H1 (cell line): ENCODE results near the gene MTHFS. TPM values are rescaled to one million over a fixed set of nuclear protein-coding genes. Genes with fewer than 3 reads are reported as not detected.

Experiments used
- CTCF ChIA-PET: fragments of 300-600 bp; sonication (Branson Sonifier 250); formaldehyde crosslinking; loops from one replicate; lab custom pipeline; 2021; ENCODE audit not compliant: partially characterized antibody; lab: Charles Lee
- POLR2A ChIA-PET: fragments of 300-600 bp; sonication (Branson Sonifier 250); formaldehyde crosslinking; loops from one replicate; lab custom pipeline; 2021; ENCODE audit warnings: inconsistent platforms; ENCODE audit not compliant: partially characterized antibody; lab: Charles Lee
- DNase-seq, 2 experiments: peaks; one replicate each; pipeline versions ENCODE4 v3.0.0 to v3.0.0-alpha.2; 2010 to 2022; ENCODE audit warnings: low spot score in 2 of 2, low read depth in 1 of 2, mixed read lengths in 1 of 2
- FAIRE-seq: peaks from 2 replicates; lab custom pipeline; 2011; peaks lifted over from hg19 to GRCh38; lab: Jason Lieb, UNC
- H2AFZ ChIP-seq: 2 replicates; pipeline ENCODE4 v1.8.1; 2012; ENCODE audit warnings: low read length, inconsistent platforms
- H2AK5ac ChIP-seq: 2 replicates; pipeline ENCODE4 v1.6.1; 2013; ENCODE audit warnings: low read depth, low read length
- H2BK120ac ChIP-seq: replicated peaks from 2 replicates; pipeline ENCODE3; 2013; ENCODE audit warnings: low read depth, low read length, inconsistent platforms
- H2BK12ac ChIP-seq: 2 replicates; pipeline ENCODE4 v1.6.1; 2013; ENCODE audit warnings: low read depth, low read length
- H2BK15ac ChIP-seq: 2 replicates; pipeline ENCODE4 v1.6.1; 2013; ENCODE audit warnings: low read length
- H2BK20ac ChIP-seq: 2 replicates; pipeline ENCODE4 v1.6.1; 2013; ENCODE audit warnings: low read length
- H2BK5ac ChIP-seq: 2 replicates; pipeline ENCODE4 v1.6.1; 2013; ENCODE audit warnings: low read depth, low read length
- H3K14ac ChIP-seq: 2 replicates; pipeline ENCODE4 v1.6.1; 2013; ENCODE audit warnings: inconsistent platforms; ENCODE audit not compliant: insufficient read length
- H3K18ac ChIP-seq: 2 replicates; pipeline ENCODE4 v1.6.1; 2013; ENCODE audit warnings: low read length; ENCODE audit errors: extremely low read depth
- H3K23ac ChIP-seq: 2 replicates; pipeline ENCODE4 v1.6.1; 2013; ENCODE audit warnings: inconsistent platforms; ENCODE audit not compliant: insufficient read length
- H3K23me2 ChIP-seq: 2 replicates; pipeline ENCODE4 v1.6.1; 2013; ENCODE audit warnings: low read depth, low read length
- H3K27ac ChIP-seq: 2 replicates; pipeline ENCODE4 v1.6.1; 2011; ENCODE audit warnings: low read depth, low read length, inconsistent platforms
- H3K27me3 ChIP-seq, 4 experiments: replicated peaks in 1 of 4; 1 replicate in 1 of 4; 2 replicates in 3 of 4; pipeline versions ENCODE4 v1.6.1 to v1.8.1; 2011 to 2013; ENCODE audit warnings: low read length in 3 of 4, mild to moderate bottlenecking in 3 of 4, inconsistent platforms in 2 of 4, mixed read lengths in 2 of 4, moderate library complexity in 1 of 4; ENCODE audit not compliant: control insufficient read depth in 3 of 4, insufficient read depth in 3 of 4; ENCODE audit errors: extremely low read depth in 1 of 4
- H3K36me3 ChIP-seq, 4 experiments: 2 replicates each; pipeline versions ENCODE4 v1.6.1 to v1.8.1; 2011 to 2013; ENCODE audit warnings: mild to moderate bottlenecking in 4 of 4, low read length in 3 of 4, moderate library complexity in 2 of 4, control low read depth in 1 of 4, inconsistent platforms in 1 of 4; ENCODE audit not compliant: insufficient read depth in 4 of 4, control insufficient read depth in 2 of 4
- H3K4ac ChIP-seq: replicated peaks from 2 replicates; pipeline ENCODE3; 2013; ENCODE audit warnings: low read length, low read depth, mixed read lengths, inconsistent platforms; ENCODE audit not compliant: insufficient read length
- H3K4me1 ChIP-seq, 4 experiments: replicated peaks in 1 of 4; 1 replicate in 1 of 4; 2 replicates in 3 of 4; pipeline versions ENCODE4 v1.6.1 to v1.8.1; 2011 to 2013; ENCODE audit warnings: low read length in 3 of 4, inconsistent platforms in 2 of 4, mixed read lengths in 1 of 4; ENCODE audit not compliant: insufficient read depth in 4 of 4, control insufficient read depth in 3 of 4
- H3K4me2 ChIP-seq, 2 experiments: 2 replicates each; pipeline versions ENCODE4 v1.6.1 to v1.8.1; 2011 to 2013; ENCODE audit warnings: low read depth in 2 of 2, low read length in 2 of 2, control low read depth in 1 of 2, inconsistent platforms in 1 of 2, mild to moderate bottlenecking in 1 of 2; ENCODE audit not compliant: insufficient read depth in 1 of 2
- H3K4me3 ChIP-seq, 4 experiments: fragments of 200-600, 300-600 bp in 1 of 4; sonication (generic), shearing (Covaris generic), sonication (Bioruptor Twin) in 1 of 4; 2 replicates each; pipeline versions ENCODE4 v1.5.1 to v1.8.1; 2011 to 2016; ENCODE audit warnings: low read length in 4 of 4, low read depth in 3 of 4, control low read depth in 2 of 4, inconsistent platforms in 2 of 4, mild to moderate bottlenecking in 2 of 4, mixed read lengths in 1 of 4, moderate library complexity in 1 of 4; ENCODE audit not compliant: insufficient read depth in 2 of 4; ENCODE audit errors: extremely low read depth in 1 of 4
- H3K56ac ChIP-seq: replicated peaks from 2 replicates; pipeline ENCODE3; 2013; ENCODE audit warnings: low read depth, mild to moderate bottlenecking, mixed read lengths, low read length, inconsistent platforms; ENCODE audit not compliant: insufficient read length
- H3K79me1 ChIP-seq: 2 replicates; pipeline ENCODE4 v1.6.1; 2013; ENCODE audit warnings: low read depth, low read length, control low read depth
- H3K79me2 ChIP-seq, 2 experiments: 2 replicates each; pipeline versions ENCODE4 v1.6.1 to v1.8.1; 2012 to 2013; ENCODE audit warnings: low read length in 2 of 2, mild to moderate bottlenecking in 2 of 2, inconsistent platforms in 1 of 2; ENCODE audit not compliant: insufficient read depth in 2 of 2, control insufficient read depth in 1 of 2
- H3K9ac ChIP-seq, 4 experiments: replicated peaks in 1 of 4; 1 replicate in 1 of 4; 2 replicates in 3 of 4; pipeline versions ENCODE4 v1.6.1 to v1.8.1; 2011 to 2013; ENCODE audit warnings: low read depth in 3 of 4, low read length in 3 of 4, control low read depth in 2 of 4, mild to moderate bottlenecking in 2 of 4, moderate library complexity in 2 of 4, inconsistent platforms in 1 of 4; ENCODE audit errors: extremely low read depth in 1 of 4
- H3K9me3 ChIP-seq, 2 experiments: 2 replicates each; pipeline versions ENCODE4 v1.6.1 to v1.8.1; 2012 to 2013; ENCODE audit warnings: mild to moderate bottlenecking in 2 of 2, moderate library complexity in 2 of 2, control low read depth in 1 of 2, inconsistent platforms in 1 of 2, low read depth in 1 of 2, low read length in 1 of 2, mixed read lengths in 1 of 2; ENCODE audit not compliant: insufficient read depth in 2 of 2
- H4K20me1 ChIP-seq, 2 experiments: replicated peaks in 1 of 2; 2 replicates each; pipeline versions ENCODE3 to v1.8.1; 2011 to 2013; ENCODE audit warnings: inconsistent platforms in 2 of 2, low read length in 2 of 2, mild to moderate bottlenecking in 1 of 2; ENCODE audit not compliant: insufficient read depth in 2 of 2, control insufficient read depth in 1 of 2
- H4K5ac ChIP-seq: 2 replicates; pipeline ENCODE4 v1.6.1; 2013; ENCODE audit warnings: low read length, low read depth, mixed read lengths, inconsistent platforms; ENCODE audit not compliant: insufficient read length
- H4K8ac ChIP-seq: 2 replicates; pipeline ENCODE4 v1.8.0; 2013; ENCODE audit warnings: mild to moderate bottlenecking, moderate library complexity, low read length, inconsistent platforms; ENCODE audit not compliant: insufficient read depth; ENCODE audit errors: extremely low read depth
- H4K91ac ChIP-seq: replicated peaks from 2 replicates; pipeline ENCODE3; 2013; ENCODE audit warnings: low read length, mixed read lengths, inconsistent platforms; ENCODE audit not compliant: insufficient read length
- CEBPB ChIP-seq: IDR thresholded peaks from 2 replicates; pipeline ENCODE4 v1.6.1; 2012; ENCODE audit warnings: low read depth, low read length
- EZH2 ChIP-seq: fragments of 200-600 bp; sonication (generic); IDR thresholded peaks from 2 replicates; pipeline ENCODE4 v1.7.1; 2012; ENCODE audit warnings: low read depth, mild to moderate bottlenecking, moderate library complexity, low read length, inconsistent platforms; ENCODE audit not compliant: severe bottlenecking
- GTF2F1 ChIP-seq: IDR thresholded peaks from 2 replicates; pipeline ENCODE4 v1.6.1; 2012; ENCODE audit warnings: low read depth, low read length, improper control_type of control experiment, borderline replicate concordance
- HDAC6 ChIP-seq: IDR thresholded peaks from one replicate; pipeline ENCODE4 v1.7.1; 2012; ENCODE audit warnings: low read depth, mild to moderate bottlenecking, inconsistent platforms, low read length, moderate library complexity
- JUND ChIP-seq: IDR thresholded peaks from 2 replicates; pipeline ENCODE4 v1.6.1; 2011; ENCODE audit warnings: mild to moderate bottlenecking, improper control_type of control experiment, low read length
- KDM5A ChIP-seq: fragments of 200-600 bp; IDR thresholded peaks from 2 replicates; pipeline ENCODE4 v1.7.1; 2012; ENCODE audit warnings: mild to moderate bottlenecking, low read length, inconsistent platforms, mixed read lengths
- PHF8 ChIP-seq: fragments of 200-600 bp; sonication (generic); conservative IDR thresholded peaks from 2 replicates; pipeline ENCODE4 v1.7.1; 2012; ENCODE audit warnings: low read depth, mild to moderate bottlenecking, inconsistent platforms, low read length, moderate library complexity
- POLR2A ChIP-seq, 2 experiments: IDR thresholded peaks; 1 replicate in 1 of 2; 2 replicates in 1 of 2; pipeline ENCODE4 v1.6.1; 2011; ENCODE audit warnings: low read depth in 2 of 2, low read length in 2 of 2, mild to moderate bottlenecking in 2 of 2; ENCODE audit errors: control extremely low read depth in 1 of 2
- RAD21 ChIP-seq, 2 experiments: IDR thresholded peaks in 1 of 2; conservative IDR thresholded peaks in 1 of 2; 2 replicates each; pipeline ENCODE4 v1.6.1; 2011; ENCODE audit warnings: low read depth in 2 of 2, low read length in 2 of 2, improper control_type of control experiment in 1 of 2, inconsistent platforms in 1 of 2, mild to moderate bottlenecking in 1 of 2, moderate library complexity in 1 of 2
- RBBP5 ChIP-seq: IDR thresholded peaks from 2 replicates; pipeline ENCODE4 v1.7.1; 2012; ENCODE audit warnings: low read depth, mild to moderate bottlenecking, inconsistent platforms, low read length, moderate library complexity, borderline replicate concordance
- RXRA ChIP-seq: IDR thresholded peaks from 2 replicates; pipeline ENCODE4 v1.6.1; 2011; ENCODE audit warnings: low read depth, mild to moderate bottlenecking, low read length, moderate library complexity; ENCODE audit not compliant: insufficient read depth
- SIRT6 ChIP-seq: IDR thresholded peaks from one replicate; pipeline ENCODE4 v1.7.1; 2012; ENCODE audit warnings: low read length, inconsistent platforms
- WGBS, 2 experiments: shearing (Covaris generic) in 1 of 2; methylation state at CpG; one replicate each; pipeline versions ENCODE4 v1.1.6 to v1.1.7; 2013 to 2015; ENCODE audit warnings: low lambda C conversion rate in 2 of 2, mixed read lengths in 2 of 2, inconsistent platforms in 1 of 2, low coverage in 1 of 2, missing lambda C conversion rate in 1 of 2; ENCODE audit not compliant: insufficient replicate concordance in 2 of 2, insufficient coverage in 1 of 2, insufficient read length in 1 of 2; ENCODE audit errors: extremely low coverage in 1 of 2, missing lambda C conversion rate in 1 of 2; 5-methylcytosine and 5-hydroxymethylcytosine counted together
- polyA plus RNA-seq, 7 experiments: library from polyadenylated mRNA; depleted of rRNA in 3 of 7; stranded (reverse) in 5 of 7; unstranded in 2 of 7; fragments of >200 nt in 5 of 7; fragments of 200-250 nt in 2 of 7; gene quantifications; 1 replicate in 5 of 7; 2 replicates in 1 of 7; 4 replicates in 1 of 7; pipeline versions ENCODE4 v1.2.1 to v1.2.3, GENCODE V29; 2011 to 2013; ENCODE audit warnings: missing spikeins in 2 of 7, mixed read lengths in 2 of 7
- total RNA-seq: library from RNA; stranded (reverse); fragmentation: NEBNext Ultra II Directional; extraction: Animal tissue kit (Norgen Biotek cat#: 25700); gene quantifications from 2 replicates; pipeline ENCODE4 v1.2.1, GENCODE V29; 2021

The MTHFS gene
- total and polyA plus RNA-seq, 2 of the 8 experiments (the other 6 are each of a cell fraction or from before 2014, with no cell fraction given), result 27.3 to 37.2 TPM

DNA sequence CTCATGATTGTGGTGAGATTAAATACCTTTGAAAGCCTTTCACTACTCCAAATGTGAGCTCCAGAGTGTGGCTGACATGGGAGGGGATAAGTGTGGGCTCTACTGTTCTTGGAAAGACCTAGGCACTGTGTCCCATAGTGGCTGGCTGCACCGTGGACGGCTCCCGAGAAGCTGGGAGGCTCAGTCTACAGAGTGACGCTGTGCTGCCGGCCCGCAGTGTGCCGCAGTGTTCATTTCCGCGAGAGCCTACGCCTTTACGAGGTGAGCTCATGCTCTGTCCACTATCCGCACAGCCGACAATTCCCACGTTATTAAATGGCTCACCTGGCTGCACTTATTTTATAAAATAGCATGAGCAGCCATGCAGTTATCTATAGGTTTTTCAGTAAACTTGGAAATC lies 66.9 kb downstream of the MTHFS start:
- Histone ChIP-seq H3K4me3 (no peak overlapping the region), H3K79me1 (no peaks in the 10 kb centered on the region), H3K9ac (no peak overlapping the region), H3K18ac (no peak overlapping the region), H2BK20ac (no peak overlapping the region), H3K23me2 (no peaks in the 10 kb centered on the region), H4K20me1 (no peaks in the 10 kb centered on the region), H3K27ac (no peak overlapping the region), H3K56ac (no peak overlapping the region), H3K4ac (no peak overlapping the region), H3K27me3 (no peaks in the 10 kb centered on the region), H2BK120ac (no peak overlapping the region), H3K4me1 (no peaks in the 10 kb centered on the region), H2BK5ac (no peak overlapping the region), H4K91ac (no peak overlapping the region), H3K4me2 (no peak overlapping the region), H3K9me3 (no peaks in the 10 kb centered on the region), H3K23ac (no peak overlapping the region), H2BK15ac (no peak overlapping the region), H3K79me2 (no peaks in the 10 kb centered on the region), H4K8ac (no peak overlapping the region), H2BK12ac (no peak overlapping the region), H3K36me3 (no peaks in the 10 kb centered on the region; a peak in 1 of 8 replicates), H2AK5ac (no peak overlapping the region), H2AFZ (no peak overlapping the region), H4K5ac (no peak overlapping the region), H3K14ac (no peak overlapping the region)
- TF ChIP-seq RAD21 (IDR thresholded peaks at IDR 0.05 in 1 of 2, conservative IDR thresholded peaks at IDR 0.05 in 1 of 2; ENCODE audit: low read depth in 2 of 2, low read length in 2 of 2), result no peak
- TF ChIP-seq POLR2A (IDR thresholded peaks at IDR 0.05; ENCODE audit: control extremely low read depth in 1 of 2, low read depth in 2 of 2, low read length in 2 of 2), result no peak
- TF ChIP-seq KDM5A, result no peak
- TF ChIP-seq PHF8, result no peak
- TF ChIP-seq GTF2F1, result no peak
- no peak for TF ChIP-seq JUND
- no peak for TF ChIP-seq CEBPB
- TF ChIP-seq HDAC6, result no peak
- TF ChIP-seq EZH2, result no peak
- no peak for TF ChIP-seq RXRA
- TF ChIP-seq SIRT6, result no peak
- TF ChIP-seq RBBP5, result no peak
- ChIA-PET POLR2A (interaction anchor here (1.0 kb wide), 1 partner anchor 13 kb away, joined by 4 read pairs; no protein-coding TSS in a partner anchor), CTCF (interaction anchor here (1.3 to 3.8 kb wide), 2 partner anchors 21 to 24 kb away, joined by 3 to 23 read pairs; no protein-coding TSS in a partner anchor)
- FAIRE-seq (no peak), DNase-seq (no peak)
- 91% methylated on average over 14 of the region's 14 CpGs; no CpG with 5 or more reads in 1 of the 2 experiments for WGBS, 2 experiments
